IPS-15b (cell line): ENCODE results near the gene MYLIP.

Experiments used
- H3K27me3 ChIP-seq: one replicate; pipeline ENCODE4 v1.6.1; 2013; ENCODE audit warnings: low read length; ENCODE audit not compliant: control insufficient read depth, insufficient read depth
- H3K36me3 ChIP-seq: one replicate; pipeline ENCODE4 v1.6.1; 2013; ENCODE audit warnings: low read length; ENCODE audit not compliant: control insufficient read depth, insufficient read depth
- H3K4me1 ChIP-seq: one replicate; pipeline ENCODE4 v1.6.1; 2013; ENCODE audit warnings: mild to moderate bottlenecking, low read length; ENCODE audit not compliant: control insufficient read depth, insufficient read depth
- H3K4me3 ChIP-seq: one replicate; pipeline ENCODE4 v1.5.1; 2013; ENCODE audit warnings: low read depth, low read length
- H3K9ac ChIP-seq: one replicate; pipeline ENCODE4 v1.6.1; 2013; ENCODE audit warnings: low read depth, mild to moderate bottlenecking, low read length
- H3K9me3 ChIP-seq: one replicate; pipeline ENCODE4 v1.6.1; 2013; ENCODE audit warnings: mild to moderate bottlenecking, low read length; ENCODE audit not compliant: control insufficient read depth, insufficient read depth

The MYLIP gene

DNA sequence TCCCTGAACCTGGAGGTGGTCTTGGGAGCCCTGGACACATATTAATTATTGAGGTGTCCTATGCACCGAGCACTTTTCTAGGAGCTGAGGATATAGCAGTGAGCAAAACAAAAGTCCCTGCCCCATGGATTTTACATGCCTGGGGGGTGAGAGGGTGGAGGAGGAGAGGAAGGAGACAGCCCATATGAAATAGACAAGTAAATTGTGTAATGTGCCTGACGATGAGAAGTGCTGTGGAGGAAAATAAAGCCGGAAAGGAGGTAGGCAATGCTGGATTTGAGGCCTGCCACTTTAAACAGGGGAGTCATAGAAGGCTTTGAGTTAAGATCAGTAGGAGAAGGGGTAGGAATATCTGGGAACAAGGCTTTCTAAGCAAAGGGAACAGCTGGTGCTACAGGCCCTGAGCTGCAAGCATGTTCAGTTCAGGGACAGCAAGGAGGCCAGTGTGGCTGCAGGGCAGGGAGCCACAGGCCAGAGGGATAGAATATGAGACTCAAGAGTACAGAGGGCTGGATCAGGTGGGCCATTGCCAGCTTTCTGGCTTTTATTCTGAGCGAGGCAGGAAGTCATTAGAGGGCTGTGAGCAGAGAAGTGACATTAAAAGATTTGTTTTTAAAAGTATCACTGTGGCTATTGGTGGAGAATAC, 19.1 kb upstream of the MYLIP start:
- H3K27me3 ChIP-seq, result no peaks in the 10 kb centered on the region
- H3K36me3 ChIP-seq, result no peaks in the 10 kb centered on the region
- H3K9me3 ChIP-seq, result no peaks in the 10 kb centered on the region
- no peaks in the 10 kb centered on the region for H3K4me1 ChIP-seq
- no peak overlapping the region for H3K4me3 ChIP-seq
- H3K9ac ChIP-seq, result no peak overlapping the region

DNA sequence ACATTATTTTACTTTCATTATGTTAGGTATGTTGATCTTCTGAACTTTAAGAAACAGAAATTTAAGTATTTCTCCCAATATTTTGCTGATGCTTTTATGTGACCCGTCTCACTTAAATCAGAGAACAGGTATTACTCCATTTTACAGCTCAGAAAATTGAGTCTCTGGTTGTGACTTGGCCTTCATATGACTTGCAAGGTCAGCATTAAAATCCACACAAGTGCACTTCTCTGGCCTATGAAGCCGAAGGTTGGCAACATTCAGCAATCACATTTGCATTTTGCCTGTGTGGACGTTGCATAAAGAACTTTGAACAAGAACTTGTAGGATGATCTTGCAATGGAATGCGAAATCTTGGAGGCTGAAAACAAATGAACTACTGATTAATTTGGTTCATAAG, 10.1 kb upstream of the MYLIP start:
- no peaks in the 10 kb centered on the region for H3K36me3 ChIP-seq
- no peaks in the 10 kb centered on the region for H3K27me3 ChIP-seq

DNA sequence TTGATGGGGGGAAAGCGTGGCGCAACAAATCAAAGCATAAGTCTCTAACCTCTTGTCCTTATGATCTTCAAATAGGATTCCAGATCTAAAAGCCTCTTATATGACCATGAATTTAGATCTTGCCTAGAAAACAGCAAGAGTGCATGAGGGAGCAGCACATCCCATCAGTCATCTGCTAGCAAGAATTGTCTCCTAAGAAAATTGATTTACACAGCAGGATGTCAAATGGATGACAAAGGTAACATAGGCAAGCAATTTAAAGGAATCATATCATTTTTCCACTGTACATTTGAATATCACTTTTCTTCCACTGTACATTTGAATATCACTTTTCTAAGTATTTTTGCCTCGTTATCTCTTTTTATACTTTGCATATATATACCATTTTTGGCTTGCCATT, 7.5 kb upstream of the MYLIP start:
- Histone ChIP-seq H3K9me3 (no peaks in the 10 kb centered on the region), H3K9ac (no peak overlapping the region), H3K4me3 (no peak overlapping the region), H3K36me3 (no peaks in the 10 kb centered on the region), H3K4me1 (no peaks in the 10 kb centered on the region), H3K27me3 (no peaks in the 10 kb centered on the region)

More for the DNA sequence above, 10.1 kb upstream of the MYLIP start:
- H3K9me3 ChIP-seq, result no peaks in the 10 kb centered on the region
- no peaks in the 10 kb centered on the region for H3K4me1 ChIP-seq
- H3K4me3 ChIP-seq, result no peak overlapping the region
- no peak overlapping the region for H3K9ac ChIP-seq

DNA sequence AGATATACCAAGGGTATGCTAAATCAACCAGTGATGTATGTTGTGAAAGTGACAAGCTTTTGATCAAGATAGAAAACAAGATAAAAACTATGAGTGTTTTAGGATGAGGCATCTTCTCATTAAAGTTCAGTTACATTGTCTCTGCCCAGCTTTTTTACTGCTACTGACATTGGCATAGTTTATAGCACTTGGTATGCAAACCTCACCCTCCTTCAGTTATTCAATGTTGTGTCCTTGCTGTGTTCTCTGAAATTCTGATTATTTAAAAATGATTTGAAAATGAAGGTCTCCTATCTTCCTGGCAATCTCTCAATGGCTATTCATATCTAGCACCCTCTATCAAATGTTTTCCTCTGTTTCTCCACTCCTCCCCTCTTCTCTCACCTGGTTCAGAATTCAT, 6.7 kb upstream of the MYLIP start:
- Histone ChIP-seq H3K9me3 (no peaks in the 10 kb centered on the region), H3K4me1 (no peaks in the 10 kb centered on the region), H3K36me3 (no peaks in the 10 kb centered on the region), H3K27me3 (no peaks in the 10 kb centered on the region), H3K4me3 (no peak overlapping the region), H3K9ac (no peak overlapping the region)

DNA sequence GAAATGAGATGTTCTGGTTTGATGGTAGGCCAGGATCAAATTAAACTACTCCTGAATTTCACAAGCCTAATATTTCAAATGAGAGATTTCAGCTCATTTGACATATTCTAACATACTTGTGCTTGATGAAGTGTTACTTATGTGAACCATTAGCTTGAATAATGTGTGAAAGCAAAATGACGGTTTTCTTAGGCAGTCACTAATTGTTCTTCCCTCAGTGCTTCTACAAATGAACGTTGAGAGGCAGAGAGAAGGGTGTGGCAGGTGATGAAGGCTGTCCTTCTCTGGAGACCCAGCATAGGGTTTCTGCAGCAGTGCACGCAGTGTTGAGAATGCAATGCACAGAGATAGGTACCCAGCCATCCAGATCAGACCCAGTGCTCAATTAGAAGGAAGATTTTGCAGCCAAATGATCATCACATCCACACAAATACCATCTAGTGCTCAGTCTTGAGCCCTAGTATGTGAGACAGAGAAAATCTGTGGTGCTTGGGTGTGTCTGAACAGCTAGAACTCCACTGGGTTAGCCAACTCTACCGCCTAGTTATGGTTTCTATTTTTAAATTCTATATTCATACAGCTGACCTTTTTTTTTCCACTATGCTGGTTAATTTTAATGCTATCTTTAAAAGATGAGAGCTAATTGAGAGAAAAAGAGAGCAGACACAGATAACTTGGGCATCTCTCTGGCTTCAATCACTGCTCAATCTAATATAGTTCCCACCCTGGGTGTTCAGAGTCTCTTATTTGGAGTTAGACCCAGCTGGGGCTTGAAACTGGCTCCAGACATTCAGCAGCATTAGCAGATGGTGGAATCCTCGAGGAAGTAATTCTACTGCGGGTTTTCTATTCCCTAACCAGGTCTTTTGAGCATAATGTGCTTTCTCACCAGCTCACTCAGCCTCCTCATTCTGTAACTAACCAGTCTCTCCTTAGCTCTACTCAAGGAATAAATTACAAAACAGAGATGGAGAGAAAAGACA, 4.4 kb upstream of the MYLIP start:
- Histone ChIP-seq H3K4me3 (no peak overlapping the region), H3K9ac (no peak overlapping the region), H3K36me3 (no peaks in the 10 kb centered on the region), H3K9me3 (no peaks in the 10 kb centered on the region), H3K27me3 (peaks cover 3% of the 10 kb centered on the region), H3K4me1 (no peaks in the 10 kb centered on the region)

DNA sequence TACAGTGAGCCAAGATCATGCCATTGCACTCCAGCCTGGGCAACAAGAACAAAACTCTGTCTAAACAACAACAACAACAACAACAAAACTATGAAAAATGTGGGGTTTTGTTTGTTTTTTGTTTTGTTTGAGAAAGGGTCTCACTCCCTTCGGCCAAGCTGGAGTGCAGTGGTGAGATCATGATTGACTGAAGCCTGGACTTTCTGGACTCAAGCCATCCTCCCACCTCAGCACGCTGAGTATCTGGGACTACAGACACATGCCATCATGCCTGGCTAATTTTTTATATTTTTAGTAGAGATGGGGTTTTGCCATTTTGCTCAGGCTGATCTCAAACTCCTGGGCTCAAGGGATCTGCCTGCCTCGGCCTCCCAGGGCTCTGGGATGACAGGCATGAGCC, 2.8 kb upstream of the MYLIP start:
- Histone ChIP-seq H3K9me3 (no peaks in the 10 kb centered on the region), H3K4me1 (no peaks in the 10 kb centered on the region), H3K9ac (no peak overlapping the region), H3K4me3 (no peak overlapping the region), H3K36me3 (no peaks in the 10 kb centered on the region), H3K27me3 (peaks cover 5% of the 10 kb centered on the region)

DNA sequence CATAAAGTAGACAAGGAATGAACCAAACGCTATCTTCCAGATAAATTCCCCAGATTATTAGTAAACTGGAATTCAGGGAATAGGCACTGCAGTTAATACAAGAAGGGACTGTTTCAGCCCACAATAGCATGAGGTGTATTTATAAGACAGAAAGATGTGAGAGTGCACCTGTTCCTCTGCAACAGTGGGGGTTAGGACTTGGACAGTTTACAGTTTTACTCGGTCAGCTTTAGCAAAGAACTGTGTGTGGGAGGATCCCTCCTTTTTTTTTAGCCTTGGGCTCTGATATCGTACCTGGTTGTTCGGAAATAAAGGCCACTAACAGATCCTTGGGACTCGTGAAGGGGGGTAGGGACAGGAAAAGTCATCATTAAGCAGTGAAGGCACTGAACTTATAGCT, 2.0 kb upstream of the MYLIP start:
- Histone ChIP-seq H3K36me3 (no peaks in the 10 kb centered on the region), H3K4me3 (no peak overlapping the region), H3K9me3 (no peaks in the 10 kb centered on the region), H3K4me1 (no peaks in the 10 kb centered on the region), H3K9ac (no peak overlapping the region), H3K27me3 (peaks cover 5% of the 10 kb centered on the region)

DNA sequence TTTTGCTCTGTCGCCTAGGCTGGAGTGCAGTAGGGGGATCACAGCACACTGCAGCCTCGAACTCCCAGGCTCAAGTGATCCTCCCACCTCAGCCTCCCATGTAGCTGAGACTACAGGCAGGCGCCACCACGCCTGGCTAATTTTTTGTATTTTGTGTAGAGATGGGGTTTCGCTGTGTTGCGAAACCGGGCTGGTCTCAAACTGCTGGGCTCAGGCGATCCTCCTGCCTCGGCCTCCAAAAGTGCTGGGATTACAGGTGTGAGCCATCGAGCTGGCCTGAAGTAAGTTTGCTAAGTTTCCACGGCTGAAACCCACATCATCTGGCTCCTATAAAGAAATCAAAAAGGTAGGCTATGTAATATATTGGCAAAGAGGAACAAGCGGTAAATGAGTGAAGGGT, 1.4 kb upstream of the MYLIP start:
- Histone ChIP-seq H3K4me1 (no peaks in the 10 kb centered on the region), H3K9ac (no peak overlapping the region), H3K36me3 (no peaks in the 10 kb centered on the region), H3K4me3 (no peak overlapping the region), H3K9me3 (no peaks in the 10 kb centered on the region), H3K27me3 (peaks cover 5% of the 10 kb centered on the region)

DNA sequence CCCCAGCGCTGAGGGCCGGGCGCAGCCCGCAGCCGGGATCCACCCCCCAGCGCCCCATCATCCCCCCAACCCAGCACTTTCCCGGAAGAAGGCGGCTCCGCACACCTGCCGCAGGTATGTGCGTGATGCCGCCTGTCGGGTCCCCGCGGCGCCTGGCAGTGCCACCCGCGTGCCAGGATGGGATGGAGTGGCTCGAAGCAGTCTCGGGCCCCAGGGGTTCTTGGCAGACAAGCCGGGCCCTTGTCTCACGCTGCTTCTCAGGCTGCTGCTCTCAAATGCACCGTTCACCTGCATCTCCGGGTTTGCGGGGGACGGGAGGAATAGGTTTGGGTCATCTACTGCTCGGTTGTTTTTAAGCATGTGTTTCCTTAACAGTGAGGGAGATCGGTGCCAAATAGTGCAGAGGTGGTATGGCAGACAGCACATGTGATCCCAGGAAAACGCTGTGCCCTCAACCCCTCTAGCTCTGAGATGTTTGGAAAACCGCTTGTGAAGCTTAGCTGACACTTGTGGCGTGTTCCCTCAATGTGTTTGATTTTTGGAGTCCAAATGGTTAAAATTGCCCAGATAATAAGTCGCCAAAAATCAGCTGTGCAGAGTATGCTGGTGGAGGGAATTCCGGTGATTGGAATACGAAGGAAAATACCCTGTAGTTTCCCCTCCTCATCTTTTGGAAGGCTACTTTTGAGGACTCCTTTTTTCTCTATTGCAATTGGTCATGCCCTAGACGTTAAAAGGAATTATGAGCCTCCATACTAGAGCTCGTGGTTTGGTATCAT, 926 bp downstream of the MYLIP start:
- H3K27me3 ChIP-seq, result peaks cover 5% of the 10 kb centered on the region
- peaks cover 9% of the 10 kb centered on the region for H3K4me1 ChIP-seq
- H3K9me3 ChIP-seq, result no peaks in the 10 kb centered on the region
- no peaks in the 10 kb centered on the region for H3K36me3 ChIP-seq
- H3K9ac ChIP-seq, result peak overlapping the region; percentile 62
- peak overlapping the region; percentile 83 for H3K4me3 ChIP-seq

DNA sequence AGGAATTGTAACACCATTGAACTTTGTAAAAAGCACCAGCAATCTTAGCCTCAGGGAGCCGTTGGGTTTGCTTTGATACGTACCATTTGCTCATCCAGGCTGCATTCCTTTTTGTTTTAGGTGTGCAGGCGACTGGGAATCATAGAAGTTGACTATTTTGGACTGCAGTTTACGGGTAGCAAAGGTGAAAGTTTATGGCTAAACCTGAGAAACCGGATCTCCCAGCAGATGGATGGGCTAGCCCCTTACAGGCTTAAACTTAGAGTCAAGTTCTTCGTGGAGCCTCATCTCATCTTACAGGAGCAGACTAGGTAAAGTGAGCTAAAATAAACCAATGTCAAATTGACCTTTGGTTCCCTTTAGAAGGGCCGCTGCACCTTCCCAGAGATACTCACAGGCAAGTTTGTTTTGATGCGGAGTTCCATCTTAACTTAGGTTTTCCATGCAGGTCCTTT, 1.6 kb downstream of the MYLIP start:
- H3K9ac ChIP-seq, result peak overlapping the region; percentile 62
- peaks cover 5% of the 10 kb centered on the region for H3K27me3 ChIP-seq
- peak overlapping the region; percentile 83 for H3K4me3 ChIP-seq
- peaks cover 15% of the 10 kb centered on the region for H3K4me1 ChIP-seq
- H3K36me3 ChIP-seq, result no peaks in the 10 kb centered on the region
- H3K9me3 ChIP-seq, result no peaks in the 10 kb centered on the region

DNA sequence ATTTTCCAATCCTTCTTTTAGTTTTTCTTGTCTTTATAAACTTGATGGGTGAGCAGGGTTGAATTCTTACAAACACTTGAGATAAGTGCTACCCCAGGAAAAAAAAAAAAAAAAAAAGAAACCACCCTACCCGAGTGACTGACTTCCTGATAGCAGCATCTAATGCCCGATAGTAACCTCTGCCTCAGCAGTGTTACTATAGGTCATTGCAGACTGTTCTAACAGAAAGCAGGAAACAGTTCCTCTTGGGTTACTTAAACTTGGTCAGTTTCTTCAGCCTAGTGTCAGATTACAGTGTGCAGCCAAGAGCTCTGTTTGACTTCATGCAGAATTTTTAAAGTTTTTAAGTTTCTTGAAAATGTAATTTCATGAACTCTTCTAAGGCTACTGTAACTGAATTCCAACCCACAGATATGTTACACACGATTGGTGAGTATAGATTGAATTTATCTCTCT, 2.1 kb downstream of the MYLIP start:
- peaks cover 15% of the 10 kb centered on the region for H3K4me1 ChIP-seq

More for the DNA sequence above, 2.1 kb downstream of the MYLIP start:
- no peaks in the 10 kb centered on the region for H3K36me3 ChIP-seq
- peak overlapping the region; percentile 83 for H3K4me3 ChIP-seq
- H3K27me3 ChIP-seq, result peaks cover 5% of the 10 kb centered on the region
- H3K9ac ChIP-seq, result no peak overlapping the region
- H3K9me3 ChIP-seq, result no peaks in the 10 kb centered on the region
